HG02588 (cell line): ENCODE results near the gene FOXP1.

Experiments
- ATAC-seq: cut with Tn5 transposase; IDR thresholded peaks from one replicate; pipeline ENCODE4 v1.9.1; 2021; ENCODE audit warnings: mild to moderate bottlenecking, moderate library complexity; ENCODE audit not compliant: unreplicated experiment

FOXP1 gene

DNA sequence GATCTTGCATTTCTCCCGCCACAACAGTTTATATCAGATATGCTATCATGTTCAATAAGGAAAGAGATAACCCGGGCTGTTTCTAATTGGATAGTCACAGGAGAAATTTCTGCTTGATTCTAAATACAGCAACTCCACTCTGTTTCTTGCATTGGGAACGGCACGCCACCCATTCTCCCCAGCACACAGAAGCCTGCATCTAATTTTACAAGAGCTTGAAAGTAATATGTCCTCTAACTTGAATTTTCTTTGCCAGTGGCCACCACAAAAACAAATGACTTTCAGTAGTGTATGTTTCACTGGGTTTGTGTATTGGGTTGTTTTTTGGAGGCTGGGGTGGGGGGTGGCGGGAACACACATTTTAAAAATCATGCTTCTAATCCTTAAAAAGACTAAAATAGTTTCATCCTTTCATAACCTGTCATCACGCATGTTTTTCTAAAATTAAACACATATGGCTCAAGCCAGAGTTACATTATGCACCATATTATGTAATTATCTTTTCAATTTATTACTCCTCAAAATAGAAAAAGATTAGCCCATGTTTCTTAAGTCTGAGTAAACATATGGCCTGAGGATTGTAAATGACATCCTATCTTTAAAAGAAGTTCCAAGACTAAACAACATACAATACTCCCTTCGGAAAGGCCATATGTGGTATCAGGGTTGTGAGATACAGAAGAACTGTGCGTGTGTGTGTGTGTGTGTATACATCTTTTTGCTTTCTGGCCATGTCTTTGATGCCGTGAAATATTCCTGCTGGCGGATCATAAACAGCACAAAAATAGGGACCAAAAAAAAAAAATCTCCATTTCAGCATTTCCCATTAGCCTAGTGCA is 176.3 kb downstream of the FOXP1 start:
- ATAC-seq, result no peak

DNA sequence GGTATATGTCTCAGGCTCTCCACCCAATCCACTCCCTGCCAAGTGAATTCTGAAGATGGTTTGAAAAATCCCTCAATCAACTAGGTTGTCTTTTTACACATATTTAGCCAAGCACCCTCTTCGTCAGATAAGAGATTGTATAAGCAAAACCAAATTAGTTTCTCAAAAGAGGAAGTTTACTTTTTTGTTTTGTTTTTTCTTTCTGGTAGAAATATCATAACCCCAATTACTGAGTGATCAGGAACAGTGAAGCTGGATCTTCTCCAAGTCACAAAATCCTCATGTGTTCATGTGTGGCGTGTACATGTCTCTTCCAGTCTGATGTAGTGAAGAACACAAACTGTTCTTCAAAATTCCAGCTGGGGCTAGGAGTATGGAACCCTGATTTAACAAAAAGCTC is 180.6 kb downstream of the FOXP1 start:
- ATAC-seq, result no peak

DNA sequence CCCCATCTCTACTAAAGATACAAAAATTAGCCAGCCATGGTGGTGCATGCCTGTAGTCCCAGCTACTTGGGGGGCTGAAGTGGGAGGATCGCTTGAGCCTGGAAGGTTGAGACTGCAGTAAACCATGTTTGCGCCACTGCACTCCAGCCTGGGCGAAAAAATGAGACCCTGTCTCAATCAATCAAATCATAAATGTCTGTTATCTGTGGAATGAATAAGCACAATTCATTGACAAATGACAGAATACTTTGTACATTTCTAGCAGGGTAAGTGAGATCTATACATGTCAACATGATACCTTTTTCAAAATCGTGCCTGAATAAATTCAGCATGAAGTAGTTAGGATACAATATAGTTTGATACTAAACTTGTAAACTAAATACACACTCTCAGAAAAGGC is 181.2 kb downstream of the FOXP1 start:
- ATAC-seq, result no peak

DNA sequence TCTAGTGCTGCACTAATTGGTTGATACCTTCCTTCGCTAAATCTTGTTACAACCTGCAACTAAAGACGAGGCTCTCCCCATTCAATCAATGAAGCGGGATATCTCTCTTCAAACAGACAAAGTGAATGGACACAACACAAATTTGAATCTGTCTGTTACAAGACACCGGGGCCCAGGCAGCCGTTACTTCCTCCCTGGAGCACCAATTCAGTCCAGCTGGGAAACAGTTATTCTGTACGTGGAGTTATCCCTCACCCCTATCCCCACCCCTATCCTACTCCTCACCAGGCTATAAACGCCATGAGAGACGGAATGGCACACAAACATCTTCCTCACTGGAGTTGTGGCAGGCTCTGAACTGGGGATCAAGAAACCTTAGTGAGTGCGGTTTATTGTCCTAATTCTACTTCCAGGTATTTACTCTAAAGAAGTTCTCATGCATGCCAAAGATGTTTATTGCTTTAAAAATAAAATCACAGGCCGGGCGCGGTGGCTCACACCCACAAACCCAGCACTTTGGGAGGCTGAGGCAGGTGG is 181.8 kb downstream of the FOXP1 start:
- no peak for ATAC-seq

DNA sequence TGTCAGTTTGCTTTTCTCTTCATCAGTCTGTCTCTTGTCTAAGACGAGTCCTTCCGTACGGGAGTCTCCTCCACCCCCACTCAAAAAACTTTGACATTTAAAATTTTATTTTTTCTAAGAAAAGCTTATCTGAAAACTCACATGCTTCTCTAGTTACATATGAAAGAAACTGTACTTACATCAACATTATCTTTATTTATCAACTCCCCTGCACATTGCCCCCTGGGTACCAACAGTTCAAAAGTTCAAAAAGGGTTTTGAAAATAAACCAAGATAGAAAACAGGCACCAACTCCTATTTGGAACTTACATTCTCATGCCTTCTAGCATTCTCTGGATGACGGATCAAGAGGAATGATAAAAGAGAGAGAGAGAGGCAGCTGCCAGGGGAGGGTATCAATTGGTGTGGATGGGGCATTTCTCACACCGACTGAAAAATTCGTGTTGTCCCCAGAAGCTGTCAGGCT is 182.5 kb downstream of the FOXP1 start:
- ATAC-seq, result no peak

DNA sequence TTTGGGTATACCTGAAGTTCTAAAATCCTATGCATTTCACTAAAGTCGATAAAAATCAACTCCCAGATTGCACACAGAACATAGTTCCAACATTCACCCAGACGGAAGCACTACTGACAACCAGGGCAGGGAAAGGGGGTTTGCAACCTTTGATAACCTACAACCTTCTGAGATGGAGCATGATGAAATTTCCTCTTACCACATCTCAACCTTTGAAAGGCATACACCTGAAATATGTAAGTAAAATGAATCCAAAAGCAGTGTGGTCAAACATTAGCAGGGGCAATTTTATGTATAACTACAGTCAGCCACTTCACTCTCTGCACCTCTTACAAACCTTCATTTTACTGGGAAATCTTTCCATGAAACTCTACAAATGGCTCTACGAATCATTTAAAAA is 184.1 kb downstream of the FOXP1 start:
- no peak for ATAC-seq

DNA sequence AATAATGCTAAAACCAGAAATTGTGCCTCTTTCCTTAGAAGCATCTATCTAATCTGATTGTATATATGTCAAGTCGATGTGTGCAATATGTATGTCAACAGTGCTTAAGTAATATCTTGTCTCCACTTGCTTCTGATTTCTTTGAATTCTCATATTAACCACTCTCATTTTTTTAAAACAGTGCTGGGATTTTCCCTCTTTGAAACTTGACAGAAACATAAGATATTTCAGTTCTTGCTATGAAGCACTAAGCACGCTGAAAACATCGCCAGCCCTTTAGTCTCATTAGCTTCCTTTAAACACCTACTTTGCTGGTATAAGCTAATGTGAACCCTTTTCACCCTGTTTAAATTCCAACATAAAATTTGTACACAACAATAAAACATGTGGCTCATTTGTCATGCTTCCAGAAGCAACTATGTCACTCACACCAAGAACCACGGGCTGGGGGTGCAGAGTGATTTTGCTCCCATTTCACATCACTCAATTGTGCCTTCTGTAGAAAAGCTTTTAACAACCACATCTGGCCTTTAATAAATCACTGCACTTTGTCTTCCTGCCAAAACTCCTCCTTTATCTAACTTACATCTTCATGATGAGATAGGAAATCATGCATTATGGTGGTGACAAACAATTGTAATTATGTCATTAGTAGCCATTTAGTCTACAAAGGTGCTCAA is 185.2 kb downstream of the FOXP1 start:
- no peak for ATAC-seq

DNA sequence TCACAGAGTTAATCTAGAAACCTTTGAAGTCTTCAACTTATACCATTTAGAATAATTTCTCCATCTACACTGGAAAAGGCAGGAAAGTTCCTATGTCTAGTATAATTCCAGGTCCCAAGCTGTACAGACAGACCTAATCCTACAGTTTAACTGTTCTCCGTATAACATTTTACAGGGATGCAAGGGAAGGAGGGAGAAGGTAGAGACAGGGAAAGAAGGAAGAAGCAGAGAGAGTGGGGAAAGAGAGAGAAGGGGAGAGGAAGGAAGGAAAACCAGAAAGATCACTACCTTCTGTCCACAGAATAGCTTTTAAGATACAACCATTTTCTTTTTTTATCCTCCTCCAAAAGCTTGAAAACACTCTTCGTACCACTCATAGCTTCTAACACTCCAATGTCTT is 185.8 kb downstream of the FOXP1 start:
- ATAC-seq, result no peak

DNA sequence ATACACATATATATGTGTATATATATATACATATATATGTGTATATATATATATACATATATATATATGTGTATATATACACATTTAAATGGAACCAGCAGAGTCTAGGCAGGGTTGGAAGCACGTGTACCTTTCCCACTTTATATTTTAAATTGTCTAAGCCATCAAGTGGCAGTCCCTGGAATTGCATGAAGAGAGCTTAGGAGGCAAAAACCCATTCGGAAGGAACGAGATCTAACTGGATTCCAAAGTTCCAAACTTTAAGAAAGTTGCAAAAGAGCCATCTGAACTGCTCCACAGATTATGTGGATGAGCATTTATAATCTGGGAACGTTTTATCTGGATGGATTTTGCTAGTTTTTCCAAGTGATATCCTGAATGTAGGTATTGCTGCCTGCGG is 186.5 kb downstream of the FOXP1 start:
- ATAC-seq, result no peak

DNA sequence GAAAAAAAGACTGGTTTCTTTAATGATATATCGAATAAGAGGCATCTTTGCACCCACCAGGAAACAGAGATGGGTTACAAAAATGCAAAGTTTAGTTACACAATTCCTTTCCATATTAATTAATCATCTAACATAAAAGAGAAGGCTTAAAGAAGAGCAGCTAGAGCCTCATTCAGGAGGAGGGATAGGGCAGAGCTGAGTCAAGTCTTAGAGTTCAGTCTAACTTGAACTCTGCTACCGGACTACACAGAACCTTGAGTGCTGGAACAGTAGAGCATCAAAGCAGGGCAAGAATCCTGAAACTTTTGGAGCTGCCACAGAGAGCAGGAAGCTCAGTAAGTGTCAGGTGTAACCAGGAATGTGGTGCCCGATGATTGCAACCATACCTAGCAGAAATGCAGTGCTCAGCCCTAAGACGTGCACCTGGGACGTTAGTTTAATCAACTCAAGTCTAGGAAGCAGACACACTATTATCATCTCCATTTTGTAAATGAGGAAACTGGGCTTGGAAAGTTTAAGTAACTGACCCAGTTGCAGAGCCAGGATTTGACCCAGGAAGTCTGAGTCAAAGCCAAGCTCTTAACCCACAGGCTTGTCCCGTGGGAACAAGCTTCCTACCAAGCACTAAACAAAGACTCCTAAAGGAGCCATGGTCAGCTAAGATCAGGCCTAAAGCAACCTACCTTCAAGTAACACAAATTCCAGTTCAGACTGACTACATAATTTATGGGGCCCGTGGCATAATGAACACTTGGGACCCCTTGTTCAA is 187.4 kb downstream of the FOXP1 start:
- no peak for ATAC-seq

DNA sequence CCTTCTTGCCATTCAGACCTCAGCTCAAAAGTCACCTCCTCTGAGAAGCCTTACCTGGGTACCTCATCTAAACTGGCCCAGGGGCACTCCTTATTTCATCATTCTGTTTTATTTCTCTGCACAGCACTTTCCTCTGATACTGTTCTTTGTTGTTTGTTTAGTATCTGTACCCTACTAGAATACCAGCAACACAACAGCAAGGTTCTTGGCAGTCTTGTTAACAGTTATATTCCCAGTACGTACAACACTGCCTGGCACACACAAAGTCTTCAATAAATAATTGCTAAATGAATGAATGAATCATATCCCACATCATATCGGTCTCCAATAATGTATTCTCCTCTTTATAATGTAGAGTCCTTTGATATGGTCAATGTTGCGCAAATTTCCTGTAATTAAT is 188.1 kb downstream of the FOXP1 start:
- ATAC-seq, result no peak

DNA sequence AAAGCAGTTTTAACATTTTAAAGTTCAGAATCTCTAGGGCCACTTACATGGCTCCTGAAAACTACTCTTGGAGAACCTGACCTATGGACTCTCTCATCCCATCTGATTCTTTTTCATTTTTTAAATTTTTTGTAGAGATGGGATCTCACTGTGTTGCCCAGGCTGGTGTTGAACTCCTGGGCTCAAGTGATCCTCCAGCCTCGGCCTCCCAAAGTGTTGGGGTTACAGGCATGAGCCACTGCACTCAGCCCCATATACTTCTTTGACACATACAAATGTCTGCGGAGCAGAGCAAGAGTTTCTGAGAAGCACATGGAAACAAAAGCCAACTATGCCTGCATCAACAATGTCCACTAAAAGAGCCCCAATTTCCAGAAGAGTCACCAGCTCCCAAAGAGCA is 189.8 kb downstream of the FOXP1 start:
- ATAC-seq, result no peak

DNA sequence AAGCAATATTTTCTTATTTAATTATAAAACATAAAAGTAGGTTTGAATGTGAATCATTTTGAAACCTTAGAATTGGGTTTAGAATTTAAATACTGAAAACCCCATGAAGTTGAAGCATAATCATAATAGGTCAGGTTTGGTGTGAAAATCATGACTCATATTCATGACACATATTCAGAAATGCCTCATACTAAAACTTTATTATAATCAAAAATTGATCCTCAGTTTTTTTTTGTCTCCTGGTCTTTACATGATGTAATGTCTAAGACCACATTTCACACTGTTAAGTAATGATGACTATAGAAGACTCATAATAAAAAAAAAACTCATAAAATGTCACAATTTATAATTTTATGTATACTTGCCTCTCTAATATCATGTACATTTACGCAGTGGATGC is 190.4 kb downstream of the FOXP1 start:
- peak; percentile 43 for ATAC-seq

DNA sequence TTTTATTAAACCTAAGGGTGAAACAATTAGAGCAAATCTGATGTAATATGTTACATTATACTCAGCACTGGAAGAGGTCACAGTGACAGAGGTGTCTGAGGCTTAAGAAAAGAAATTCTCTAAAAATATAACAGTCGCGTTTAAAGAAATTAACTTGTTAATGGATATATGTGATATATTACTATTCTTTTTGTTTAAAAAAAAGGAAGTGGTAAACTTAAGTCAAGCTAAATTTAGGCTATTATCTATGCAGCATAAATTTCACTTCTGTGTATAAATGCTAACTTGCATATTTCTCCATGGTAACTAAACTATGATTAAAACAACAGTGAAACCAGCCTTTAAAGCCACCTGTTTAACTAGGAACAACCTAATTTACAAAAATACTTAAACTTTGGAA is 191.3 kb downstream of the FOXP1 start:
- peak; percentile 75 for ATAC-seq

DNA sequence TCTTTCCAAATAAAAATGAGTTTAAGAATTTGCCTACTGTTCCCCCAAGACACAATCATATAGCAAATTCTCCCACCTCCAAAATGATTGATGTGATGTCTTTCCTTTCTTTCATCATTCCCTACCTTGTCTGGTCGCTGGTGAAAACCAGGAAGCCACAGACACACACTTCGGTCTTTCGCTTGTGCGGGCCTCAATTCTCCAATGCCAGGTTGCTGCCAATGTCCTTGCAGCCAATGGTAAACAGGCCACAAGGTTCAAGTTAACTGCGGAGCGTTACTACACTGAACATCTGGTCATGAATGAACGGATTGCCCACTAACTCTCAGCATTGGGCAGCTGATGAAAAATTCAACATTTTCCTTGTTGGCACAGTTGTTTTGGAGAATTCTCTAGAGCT is 192.2 kb downstream of the FOXP1 start:
- no peak for ATAC-seq

DNA sequence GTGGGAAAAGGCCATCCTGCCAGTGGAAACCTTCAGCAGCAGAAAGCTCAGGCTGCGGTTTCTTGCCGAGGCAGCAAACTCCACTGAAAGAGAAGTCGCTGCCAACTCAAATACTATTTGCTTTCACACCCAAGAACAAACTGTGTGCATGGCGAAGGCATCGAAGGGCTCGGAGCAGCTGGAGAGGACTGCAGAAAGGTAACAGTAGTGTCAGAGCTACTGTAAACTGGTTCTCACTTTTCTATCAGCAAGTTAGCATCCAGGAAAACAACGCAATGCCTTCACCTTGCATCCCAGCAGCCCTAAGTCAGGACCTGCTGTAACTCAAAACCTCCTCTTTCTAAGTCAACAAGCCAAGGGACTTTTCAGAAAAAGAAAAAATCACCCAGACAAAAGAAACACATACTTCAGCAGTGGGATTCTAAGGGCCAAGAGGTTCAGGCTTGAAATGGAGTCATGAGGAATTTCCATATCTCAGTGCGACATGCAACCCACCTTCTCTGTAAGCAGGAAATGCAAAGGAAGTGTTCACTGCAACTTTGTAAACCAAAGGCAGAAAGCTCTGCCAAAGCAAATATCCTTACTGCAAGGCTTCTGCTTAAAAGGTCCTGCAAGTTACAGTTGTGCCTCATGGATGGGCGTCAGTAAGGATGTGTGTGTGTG is 193.5 kb downstream of the FOXP1 start:
- no peak for ATAC-seq

DNA sequence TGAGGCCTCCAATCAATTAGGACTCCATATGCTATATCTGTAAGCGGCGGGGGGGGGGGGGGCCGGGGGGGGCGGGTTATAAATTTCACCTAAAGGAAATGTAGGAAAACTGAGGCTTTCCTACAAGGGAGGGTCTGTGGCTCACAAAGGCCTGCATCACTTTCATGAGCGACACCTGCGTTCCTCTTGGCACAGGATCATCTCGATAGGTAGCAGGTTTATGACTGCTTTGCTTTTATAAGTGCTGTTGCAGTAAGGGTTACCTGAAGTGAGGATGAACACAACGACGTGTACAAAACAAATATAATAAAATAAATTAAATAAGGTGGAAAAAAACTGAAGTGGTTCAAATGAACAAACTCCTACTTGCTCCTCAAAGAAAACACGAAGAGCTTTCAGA is 194.3 kb downstream of the FOXP1 start:
- ATAC-seq, result no peak

DNA sequence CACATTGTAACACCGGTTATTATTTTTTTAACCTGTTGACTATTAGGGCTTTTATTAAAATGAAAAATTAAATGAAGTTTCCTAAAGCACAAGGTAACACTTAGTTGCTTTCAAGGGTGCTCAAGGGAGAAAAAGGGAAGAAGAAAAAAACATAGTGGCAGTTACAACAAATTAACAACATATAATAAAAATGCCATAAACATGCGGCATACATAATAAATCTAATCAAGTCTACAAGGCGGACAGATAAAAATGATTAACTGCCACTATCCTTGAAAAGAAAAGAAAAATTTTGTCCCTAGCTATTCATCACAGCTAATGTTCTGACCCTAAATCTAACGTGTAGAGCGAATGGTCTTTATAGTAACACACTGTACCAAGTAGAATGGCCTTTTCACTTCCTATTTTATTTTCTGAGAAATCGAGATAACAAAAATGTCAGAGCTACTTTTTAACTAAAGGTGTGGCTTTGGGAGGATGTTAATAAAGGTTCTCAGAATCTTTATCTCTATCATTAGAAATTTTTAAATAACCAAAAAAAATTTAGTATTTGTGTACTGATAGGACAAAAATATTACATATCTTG is 194.9 kb downstream of the FOXP1 start:
- no peak for ATAC-seq

DNA sequence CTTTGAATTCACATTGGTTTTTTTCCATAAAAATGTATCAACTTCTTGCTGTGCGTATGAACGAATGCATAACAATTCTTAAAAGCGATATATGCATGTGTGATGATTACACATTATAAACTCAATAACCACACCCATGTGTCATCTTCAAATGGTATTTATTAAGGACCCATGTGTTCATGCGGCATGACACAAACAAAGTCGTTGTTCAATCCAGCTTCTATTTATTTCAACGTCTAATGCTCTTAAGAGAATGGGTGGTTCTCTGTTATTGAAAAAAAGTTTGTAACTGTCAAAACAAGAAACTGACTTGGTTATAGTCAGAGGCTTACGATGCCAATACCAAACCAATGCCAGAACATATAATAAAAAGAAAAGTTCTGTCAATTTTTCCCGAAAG is 195.9 kb downstream of the FOXP1 start:
- no peak for ATAC-seq
